GM23338 (cell line): ENCODE results near the gene LIMCH1. TPM values are rescaled to one million over a fixed set of nuclear protein-coding genes. Genes with fewer than 3 reads are reported as not detected.

Experiments used
- ATAC-seq: fragments of 200-7000 bp; cut with Tn5 transposase; 3 replicates; pipeline ENCODE4 v1.9.1; 2020
- DNase-seq: peaks from one replicate; pipeline ENCODE4 v3.0.0-alpha.2; 2015; ENCODE audit warnings: low spot score
- H2AFZ ChIP-seq: fragments of 200-600 bp; sonication (generic); 2 replicates; pipeline ENCODE4 v1.8.0; 2016; ENCODE audit warnings: antibody characterized with exemption, mild to moderate bottlenecking, moderate library complexity
- H3F3A ChIP-seq: fragments of 200-600 bp; sonication (generic); replicated peaks from 2 replicates; pipeline ENCODE4 v1.8.0; 2017; ENCODE audit warnings: antibody characterized with exemption, mixed run types, low read depth
- H3K27ac ChIP-seq: fragments of 200-600 bp; sonication (generic); 2 replicates; pipeline ENCODE4 v1.6.1; 2016; ENCODE audit warnings: low read depth
- H3K27me3 ChIP-seq: fragments of 200-600 bp; sonication (generic); 2 replicates; pipeline ENCODE4 v1.8.0; 2016; ENCODE audit warnings: mild to moderate bottlenecking, mixed run types, moderate library complexity; ENCODE audit not compliant: insufficient read depth
- H3K36me3 ChIP-seq: fragments of 200-600 bp; sonication (generic); 2 replicates; pipeline ENCODE4 v1.8.0; 2016; ENCODE audit warnings: mild to moderate bottlenecking; ENCODE audit not compliant: insufficient read depth
- H3K4me1 ChIP-seq: fragments of 200-600 bp; sonication (generic); 2 replicates; pipeline ENCODE4 v1.8.0; 2016; ENCODE audit warnings: mild to moderate bottlenecking, moderate library complexity; ENCODE audit not compliant: insufficient read depth
- H3K4me2 ChIP-seq: fragments of 200-600 bp; sonication (generic); 2 replicates; pipeline ENCODE4 v1.7.1; 2017; ENCODE audit warnings: mixed run types
- H3K4me3 ChIP-seq: fragments of 200-600 bp; sonication (generic); 2 replicates; pipeline ENCODE4 v1.6.1; 2016; ENCODE audit warnings: mixed run types
- H3K79me2 ChIP-seq: fragments of 200-600 bp; sonication (generic); replicated peaks from 2 replicates; pipeline ENCODE4 v1.8.0; 2017; ENCODE audit warnings: mild to moderate bottlenecking; ENCODE audit not compliant: insufficient read depth
- H3K9me2 ChIP-seq: fragments of 200-600 bp; sonication (generic); 2 replicates; pipeline ENCODE4 v1.8.0; 2017; ENCODE audit not compliant: insufficient read depth
- H4K20me1 ChIP-seq: fragments of 200-600 bp; sonication (generic); replicated peaks from 2 replicates; pipeline ENCODE4 v1.8.0; 2017; ENCODE audit warnings: mild to moderate bottlenecking; ENCODE audit not compliant: insufficient read depth
- H3K27ac Mint-ChIP-seq: 2 replicates; pipeline ENCODE4 v1.8.0; 2020; ENCODE audit warnings: inconsistent platforms, mild to moderate bottlenecking, moderate library complexity, mixed read lengths
- H3K27me3 Mint-ChIP-seq: 3 replicates; pipeline ENCODE4 v1.8.0; 2022; ENCODE audit warnings: low read depth, mild to moderate bottlenecking, moderate library complexity, mixed read lengths, inconsistent platforms; ENCODE audit not compliant: insufficient read depth, poor library complexity
- H3K36me3 Mint-ChIP-seq: 3 replicates; pipeline ENCODE4 v1.8.0; 2021; ENCODE audit warnings: low read depth, mild to moderate bottlenecking, inconsistent platforms, moderate library complexity, mixed read lengths
- H3K4me1 Mint-ChIP-seq: 3 replicates; pipeline ENCODE4 v1.8.0; 2020; ENCODE audit warnings: mild to moderate bottlenecking, inconsistent platforms, mixed read lengths
- H3K4me3 Mint-ChIP-seq: 3 replicates; pipeline ENCODE4 v1.8.0; 2021; ENCODE audit warnings: moderate library complexity, mild to moderate bottlenecking, inconsistent platforms, mixed read lengths
- H3K9me3 Mint-ChIP-seq: 3 replicates; pipeline ENCODE4 v1.8.0; 2020; ENCODE audit warnings: moderate library complexity, mild to moderate bottlenecking, inconsistent platforms, mixed read lengths
- CREB1 ChIP-seq: fragments of 250-450 bp; sonication (Bioruptor Pico); IDR thresholded peaks from 2 replicates; pipeline ENCODE4 v1.5.0; 2020; ENCODE audit warnings: low read depth, mild to moderate bottlenecking, moderate library complexity
- EZH2 ChIP-seq: fragments of 200-600 bp; sonication (generic); IDR thresholded peaks from one replicate; pipeline ENCODE4 v1.8.0; 2017; ENCODE audit warnings: antibody characterized with exemption, mild to moderate bottlenecking, low read depth; ENCODE audit not compliant: unreplicated experiment
- EZH2phosphoT487 ChIP-seq: fragments of 200-600 bp; sonication (generic); IDR thresholded peaks from one replicate; pipeline ENCODE4 v1.8.1; 2018; ENCODE audit warnings: antibody characterized with exemption; ENCODE audit not compliant: unreplicated experiment
- JUNB ChIP-seq: IDR thresholded peaks from one replicate; pipeline ENCODE4 v1.6.1; 2016; ENCODE audit warnings: antibody characterized with exemption; ENCODE audit not compliant: unreplicated experiment
- NANOG ChIP-seq: IDR thresholded peaks from 2 replicates; pipeline ENCODE4 v1.6.1; 2016; ENCODE audit warnings: antibody characterized with exemption, borderline replicate concordance
- POLR2AphosphoS5 ChIP-seq: IDR thresholded peaks from 2 replicates; pipeline ENCODE4 v1.6.1; 2016; ENCODE audit warnings: antibody characterized with exemption, low read depth
- STAT1 ChIP-seq: IDR thresholded peaks from one replicate; pipeline ENCODE4 v1.6.1; 2016; ENCODE audit warnings: antibody characterized with exemption; ENCODE audit not compliant: unreplicated experiment
- ZNF114 ChIP-seq: fragments of 250-450 bp; sonication (Bioruptor Pico); IDR thresholded peaks from 2 replicates; pipeline ENCODE4 v1.5.0; 2020; ENCODE audit warnings: mild to moderate bottlenecking, moderate library complexity
- ZNF331 ChIP-seq: fragments of 250-450 bp; sonication (Bioruptor Pico); IDR thresholded peaks from 2 replicates; pipeline ENCODE4 v1.5.0; 2020; ENCODE audit warnings: low read depth, mild to moderate bottlenecking, moderate library complexity
- polyA plus RNA-seq: library from polyadenylated mRNA; unstranded; fragments of >200 nt; fragmentation: Nextera tagmentation; extraction: Ambion mirVana; gene quantifications from 2 replicates; pipeline ENCODE4 v1.2.1, GENCODE V29; 2016
- total RNA-seq: library from RNA; depleted of rRNA; stranded (reverse); fragments of >200 nt; shearing (Covaris generic); gene quantifications from 2 replicates; pipeline ENCODE4 v1.2.3, GENCODE V29; 2014
- TF ChIP-seq, protein P1 (sequence below): IDR thresholded peaks from 2 replicates; pipeline ENCODE4 v1.6.1; 2016; ENCODE audit warnings: antibody characterized with exemption
- TF ChIP-seq, protein P2 (sequence below): fragments of 250-450 bp; sonication (Bioruptor Pico); IDR thresholded peaks from 2 replicates; pipeline ENCODE4 v1.5.0; 2020; ENCODE audit warnings: mild to moderate bottlenecking, moderate library complexity
- TF ChIP-seq, protein P3 (sequence below), 2 experiments: fragments of 200-600 bp in 1 of 2; sonication (generic) in 1 of 2; conservative IDR thresholded peaks; 2 replicates each; pipeline versions ENCODE4 v1.5.1 to v1.6.1; 2016 to 2017; ENCODE audit warnings: antibody characterized with exemption in 2 of 2, low read depth in 2 of 2, mild to moderate bottlenecking in 2 of 2, moderate library complexity in 1 of 2
- TF ChIP-seq, protein P4 (sequence below): IDR thresholded peaks from one replicate; pipeline ENCODE4 v1.6.1; 2018; ENCODE audit warnings: antibody characterized with exemption; ENCODE audit not compliant: unreplicated experiment

The LIMCH1 gene
- total and polyA plus RNA-seq, 2 experiments from 2014 or later = 1.5 TPM

DNA sequence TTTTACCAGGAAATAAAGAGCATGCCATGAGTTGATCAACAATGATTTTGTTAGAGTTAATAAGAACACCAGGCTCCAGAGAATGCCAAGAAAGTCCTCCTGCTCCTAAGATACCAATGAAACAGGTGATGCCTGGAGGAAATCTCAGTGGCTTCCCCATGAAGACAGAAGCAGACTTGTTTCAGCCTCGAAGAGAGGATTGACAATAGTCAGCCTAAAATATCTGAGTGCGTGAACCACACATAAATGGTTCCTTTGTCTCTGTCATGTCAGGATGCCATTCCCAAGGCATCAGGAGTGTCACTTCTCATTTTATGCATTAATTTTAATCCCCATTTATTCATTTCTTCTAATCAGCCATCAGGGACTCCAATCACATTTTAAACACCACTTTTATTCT is 141.0 kb downstream of the LIMCH1 start:
- peaks cover 3% of the 10 kb centered on the region for H3K27me3 Mint-ChIP-seq
- TF ChIP-seq, protein P1, sequence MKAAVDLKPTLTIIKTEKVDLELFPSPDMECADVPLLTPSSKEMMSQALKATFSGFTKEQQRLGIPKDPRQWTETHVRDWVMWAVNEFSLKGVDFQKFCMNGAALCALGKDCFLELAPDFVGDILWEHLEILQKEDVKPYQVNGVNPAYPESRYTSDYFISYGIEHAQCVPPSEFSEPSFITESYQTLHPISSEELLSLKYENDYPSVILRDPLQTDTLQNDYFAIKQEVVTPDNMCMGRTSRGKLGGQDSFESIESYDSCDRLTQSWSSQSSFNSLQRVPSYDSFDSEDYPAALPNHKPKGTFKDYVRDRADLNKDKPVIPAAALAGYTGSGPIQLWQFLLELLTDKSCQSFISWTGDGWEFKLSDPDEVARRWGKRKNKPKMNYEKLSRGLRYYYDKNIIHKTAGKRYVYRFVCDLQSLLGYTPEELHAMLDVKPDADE = no peak
- TF ChIP-seq NANOG (no peak), STAT1 (no peak), ZNF114 (CRISPR knock-in tag) (no peak), ZNF331 (CRISPR knock-in tag) (no peak), CREB1 (no peak), EZH2 (no peak), EZH2phosphoT487 (no peak), JUNB (no peak), POLR2AphosphoS5 (no peak)
- TF ChIP-seq, protein P2, sequence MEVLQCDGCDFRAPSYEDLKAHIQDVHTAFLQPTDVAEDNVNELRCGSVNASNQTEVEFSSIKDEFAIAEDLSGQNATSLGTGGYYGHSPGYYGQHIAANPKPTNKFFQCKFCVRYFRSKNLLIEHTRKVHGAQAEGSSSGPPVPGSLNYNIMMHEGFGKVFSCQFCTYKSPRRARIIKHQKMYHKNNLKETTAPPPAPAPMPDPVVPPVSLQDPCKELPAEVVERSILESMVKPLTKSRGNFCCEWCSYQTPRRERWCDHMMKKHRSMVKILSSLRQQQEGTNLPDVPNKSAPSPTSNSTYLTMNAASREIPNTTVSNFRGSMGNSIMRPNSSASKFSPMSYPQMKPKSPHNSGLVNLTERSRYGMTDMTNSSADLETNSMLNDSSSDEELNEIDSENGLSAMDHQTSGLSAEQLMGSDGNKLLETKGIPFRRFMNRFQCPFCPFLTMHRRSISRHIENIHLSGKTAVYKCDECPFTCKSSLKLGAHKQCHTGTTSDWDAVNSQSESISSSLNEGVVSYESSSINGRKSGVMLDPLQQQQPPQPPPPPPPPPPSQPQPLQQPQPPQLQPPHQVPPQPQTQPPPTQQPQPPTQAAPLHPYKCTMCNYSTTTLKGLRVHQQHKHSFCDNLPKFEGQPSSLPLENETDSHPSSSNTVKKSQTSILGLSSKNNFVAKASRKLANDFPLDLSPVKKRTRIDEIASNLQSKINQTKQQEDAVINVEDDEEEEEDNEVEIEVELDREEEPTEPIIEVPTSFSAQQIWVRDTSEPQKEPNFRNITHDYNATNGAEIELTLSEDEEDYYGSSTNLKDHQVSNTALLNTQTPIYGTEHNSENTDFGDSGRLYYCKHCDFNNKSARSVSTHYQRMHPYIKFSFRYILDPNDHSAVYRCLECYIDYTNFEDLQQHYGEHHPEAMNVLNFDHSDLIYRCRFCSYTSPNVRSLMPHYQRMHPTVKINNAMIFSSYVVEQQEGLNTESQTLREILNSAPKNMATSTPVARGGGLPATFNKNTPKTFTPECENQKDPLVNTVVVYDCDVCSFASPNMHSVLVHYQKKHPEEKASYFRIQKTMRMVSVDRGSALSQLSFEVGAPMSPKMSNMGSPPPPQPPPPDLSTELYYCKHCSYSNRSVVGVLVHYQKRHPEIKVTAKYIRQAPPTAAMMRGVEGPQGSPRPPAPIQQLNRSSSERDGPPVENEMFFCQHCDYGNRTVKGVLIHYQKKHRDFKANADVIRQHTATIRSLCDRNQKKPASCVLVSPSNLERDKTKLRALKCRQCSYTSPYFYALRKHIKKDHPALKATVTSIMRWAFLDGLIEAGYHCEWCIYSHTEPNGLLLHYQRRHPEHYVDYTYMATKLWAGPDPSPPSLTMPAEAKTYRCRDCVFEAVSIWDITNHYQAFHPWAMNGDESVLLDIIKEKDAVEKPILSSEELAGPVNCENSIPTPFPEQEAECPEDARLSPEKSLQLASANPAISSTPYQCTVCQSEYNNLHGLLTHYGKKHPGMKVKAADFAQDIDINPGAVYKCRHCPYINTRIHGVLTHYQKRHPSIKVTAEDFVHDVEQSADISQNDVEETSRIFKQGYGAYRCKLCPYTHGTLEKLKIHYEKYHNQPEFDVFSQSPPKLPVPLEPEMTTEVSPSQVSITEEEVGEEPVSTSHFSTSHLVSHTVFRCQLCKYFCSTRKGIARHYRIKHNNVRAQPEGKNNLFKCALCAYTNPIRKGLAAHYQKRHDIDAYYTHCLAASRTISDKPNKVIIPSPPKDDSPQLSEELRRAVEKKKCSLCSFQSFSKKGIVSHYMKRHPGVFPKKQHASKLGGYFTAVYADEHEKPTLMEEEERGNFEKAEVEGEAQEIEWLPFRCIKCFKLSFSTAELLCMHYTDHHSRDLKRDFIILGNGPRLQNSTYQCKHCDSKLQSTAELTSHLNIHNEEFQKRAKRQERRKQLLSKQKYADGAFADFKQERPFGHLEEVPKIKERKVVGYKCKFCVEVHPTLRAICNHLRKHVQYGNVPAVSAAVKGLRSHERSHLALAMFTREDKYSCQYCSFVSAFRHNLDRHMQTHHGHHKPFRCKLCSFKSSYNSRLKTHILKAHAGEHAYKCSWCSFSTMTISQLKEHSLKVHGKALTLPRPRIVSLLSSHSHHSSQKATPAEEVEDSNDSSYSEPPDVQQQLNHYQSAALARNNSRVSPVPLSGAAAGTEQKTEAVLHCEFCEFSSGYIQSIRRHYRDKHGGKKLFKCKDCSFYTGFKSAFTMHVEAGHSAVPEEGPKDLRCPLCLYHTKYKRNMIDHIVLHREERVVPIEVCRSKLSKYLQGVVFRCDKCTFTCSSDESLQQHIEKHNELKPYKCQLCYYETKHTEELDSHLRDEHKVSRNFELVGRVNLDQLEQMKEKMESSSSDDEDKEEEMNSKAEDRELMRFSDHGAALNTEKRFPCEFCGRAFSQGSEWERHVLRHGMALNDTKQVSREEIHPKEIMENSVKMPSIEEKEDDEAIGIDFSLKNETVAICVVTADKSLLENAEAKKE (CRISPR knock-in tag) = no peak
- TF ChIP-seq, protein P3, sequence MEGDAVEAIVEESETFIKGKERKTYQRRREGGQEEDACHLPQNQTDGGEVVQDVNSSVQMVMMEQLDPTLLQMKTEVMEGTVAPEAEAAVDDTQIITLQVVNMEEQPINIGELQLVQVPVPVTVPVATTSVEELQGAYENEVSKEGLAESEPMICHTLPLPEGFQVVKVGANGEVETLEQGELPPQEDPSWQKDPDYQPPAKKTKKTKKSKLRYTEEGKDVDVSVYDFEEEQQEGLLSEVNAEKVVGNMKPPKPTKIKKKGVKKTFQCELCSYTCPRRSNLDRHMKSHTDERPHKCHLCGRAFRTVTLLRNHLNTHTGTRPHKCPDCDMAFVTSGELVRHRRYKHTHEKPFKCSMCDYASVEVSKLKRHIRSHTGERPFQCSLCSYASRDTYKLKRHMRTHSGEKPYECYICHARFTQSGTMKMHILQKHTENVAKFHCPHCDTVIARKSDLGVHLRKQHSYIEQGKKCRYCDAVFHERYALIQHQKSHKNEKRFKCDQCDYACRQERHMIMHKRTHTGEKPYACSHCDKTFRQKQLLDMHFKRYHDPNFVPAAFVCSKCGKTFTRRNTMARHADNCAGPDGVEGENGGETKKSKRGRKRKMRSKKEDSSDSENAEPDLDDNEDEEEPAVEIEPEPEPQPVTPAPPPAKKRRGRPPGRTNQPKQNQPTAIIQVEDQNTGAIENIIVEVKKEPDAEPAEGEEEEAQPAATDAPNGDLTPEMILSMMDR (conservative IDR thresholded peaks at IDR 0.05; ENCODE audit: low read depth in 2 of 2) = no peak
- TF ChIP-seq, protein P4, sequence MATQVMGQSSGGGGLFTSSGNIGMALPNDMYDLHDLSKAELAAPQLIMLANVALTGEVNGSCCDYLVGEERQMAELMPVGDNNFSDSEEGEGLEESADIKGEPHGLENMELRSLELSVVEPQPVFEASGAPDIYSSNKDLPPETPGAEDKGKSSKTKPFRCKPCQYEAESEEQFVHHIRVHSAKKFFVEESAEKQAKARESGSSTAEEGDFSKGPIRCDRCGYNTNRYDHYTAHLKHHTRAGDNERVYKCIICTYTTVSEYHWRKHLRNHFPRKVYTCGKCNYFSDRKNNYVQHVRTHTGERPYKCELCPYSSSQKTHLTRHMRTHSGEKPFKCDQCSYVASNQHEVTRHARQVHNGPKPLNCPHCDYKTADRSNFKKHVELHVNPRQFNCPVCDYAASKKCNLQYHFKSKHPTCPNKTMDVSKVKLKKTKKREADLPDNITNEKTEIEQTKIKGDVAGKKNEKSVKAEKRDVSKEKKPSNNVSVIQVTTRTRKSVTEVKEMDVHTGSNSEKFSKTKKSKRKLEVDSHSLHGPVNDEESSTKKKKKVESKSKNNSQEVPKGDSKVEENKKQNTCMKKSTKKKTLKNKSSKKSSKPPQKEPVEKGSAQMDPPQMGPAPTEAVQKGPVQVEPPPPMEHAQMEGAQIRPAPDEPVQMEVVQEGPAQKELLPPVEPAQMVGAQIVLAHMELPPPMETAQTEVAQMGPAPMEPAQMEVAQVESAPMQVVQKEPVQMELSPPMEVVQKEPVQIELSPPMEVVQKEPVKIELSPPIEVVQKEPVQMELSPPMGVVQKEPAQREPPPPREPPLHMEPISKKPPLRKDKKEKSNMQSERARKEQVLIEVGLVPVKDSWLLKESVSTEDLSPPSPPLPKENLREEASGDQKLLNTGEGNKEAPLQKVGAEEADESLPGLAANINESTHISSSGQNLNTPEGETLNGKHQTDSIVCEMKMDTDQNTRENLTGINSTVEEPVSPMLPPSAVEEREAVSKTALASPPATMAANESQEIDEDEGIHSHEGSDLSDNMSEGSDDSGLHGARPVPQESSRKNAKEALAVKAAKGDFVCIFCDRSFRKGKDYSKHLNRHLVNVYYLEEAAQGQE = no peak
- H2AFZ ChIP-seq = no peak overlapping the region
- no peaks in the 10 kb centered on the region for H3K79me2 ChIP-seq
- no peak overlapping the region for H3K27ac ChIP-seq
- ATAC-seq = no peak
- no peaks in the 10 kb centered on the region for H3K36me3 ChIP-seq
- peaks cover 7% of the 10 kb centered on the region; the same call in 1 of the 2 replicates for H3K4me1 ChIP-seq
- H4K20me1 ChIP-seq = no peaks in the 10 kb centered on the region
- H3K4me2 ChIP-seq = no peak overlapping the region
- no peaks in the 10 kb centered on the region for H3K36me3 Mint-ChIP-seq
- H3K4me3 Mint-ChIP-seq = no peak overlapping the region
- no peak for DNase-seq
- no peaks in the 10 kb centered on the region for H3F3A ChIP-seq
- no peaks in the 10 kb centered on the region for H3K27me3 ChIP-seq
- H3K27ac Mint-ChIP-seq = no peak overlapping the region
- no peaks in the 10 kb centered on the region for H3K9me3 Mint-ChIP-seq
- H3K9me2 ChIP-seq = peaks cover 8% of the 10 kb centered on the region; the same call in 1 of the 2 replicates
- H3K4me1 Mint-ChIP-seq = peaks cover 11% of the 10 kb centered on the region; the same call in 2 of the 3 replicates
- no peak overlapping the region for H3K4me3 ChIP-seq
